ENCODE measurements around the gene USE1. TPM values are rescaled to one million over a fixed set of nuclear protein-coding genes. Genes with fewer than 3 reads are reported as not detected.

USE1 gene
- total RNA-seq, 6 experiments from 2014 or later, result 23.5 to 29.3 (median 25.7) TPM

DNA sequence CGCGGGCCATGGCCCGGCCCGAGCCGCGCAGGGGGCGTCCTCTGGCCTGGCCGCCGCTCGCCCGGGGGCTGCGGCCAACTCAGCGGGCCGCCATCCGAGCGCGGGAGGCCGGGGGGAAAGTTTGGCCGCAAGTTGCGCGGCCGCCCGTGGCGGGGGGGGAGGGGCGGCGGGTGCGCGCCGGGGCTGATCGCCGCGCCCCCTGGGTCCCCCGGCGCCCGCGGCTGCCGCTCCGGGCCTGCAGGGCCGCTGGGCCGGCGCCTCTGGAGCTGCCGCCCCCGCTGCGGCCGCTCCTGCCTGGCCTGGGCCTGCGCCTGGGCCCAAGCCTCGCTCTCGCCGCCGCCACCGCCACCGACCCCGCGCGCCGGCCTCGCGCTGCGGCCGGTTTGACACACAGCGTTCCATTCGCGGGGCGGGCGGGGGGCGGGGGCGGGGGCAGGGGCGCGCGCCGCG lies 30.4 kb downstream of the USE1 start, which contains the start of gene NR2F6:
NR2F6 (minus strand) TSS at position 385 of the 450 bp plus-strand sequence. CDS start 699 bp downstream, outside the sequence.
- Mint-ChIP-seq H3K9me3 (no peaks in the 10 kb centered on the region), H3K27ac (peak within 1 kb of the TSS; percentile 83), H3K4me3 (peak within 1 kb of the TSS; percentile 95), H3K27me3 (ENCODE audit: insufficient read depth) (peaks cover 5% of the 10 kb centered on the region), H3K4me1 (ENCODE audit: low read depth) (peaks cover 52% of the 10 kb centered on the region), H3K36me3 (ENCODE audit: low read depth) (0 out of 2 replicates have a peak, but pooled peaks cover 9% of the 10 kb centered on the region)
- DNase-seq, result no peak
- TF ChIP-seq, protein P1, sequence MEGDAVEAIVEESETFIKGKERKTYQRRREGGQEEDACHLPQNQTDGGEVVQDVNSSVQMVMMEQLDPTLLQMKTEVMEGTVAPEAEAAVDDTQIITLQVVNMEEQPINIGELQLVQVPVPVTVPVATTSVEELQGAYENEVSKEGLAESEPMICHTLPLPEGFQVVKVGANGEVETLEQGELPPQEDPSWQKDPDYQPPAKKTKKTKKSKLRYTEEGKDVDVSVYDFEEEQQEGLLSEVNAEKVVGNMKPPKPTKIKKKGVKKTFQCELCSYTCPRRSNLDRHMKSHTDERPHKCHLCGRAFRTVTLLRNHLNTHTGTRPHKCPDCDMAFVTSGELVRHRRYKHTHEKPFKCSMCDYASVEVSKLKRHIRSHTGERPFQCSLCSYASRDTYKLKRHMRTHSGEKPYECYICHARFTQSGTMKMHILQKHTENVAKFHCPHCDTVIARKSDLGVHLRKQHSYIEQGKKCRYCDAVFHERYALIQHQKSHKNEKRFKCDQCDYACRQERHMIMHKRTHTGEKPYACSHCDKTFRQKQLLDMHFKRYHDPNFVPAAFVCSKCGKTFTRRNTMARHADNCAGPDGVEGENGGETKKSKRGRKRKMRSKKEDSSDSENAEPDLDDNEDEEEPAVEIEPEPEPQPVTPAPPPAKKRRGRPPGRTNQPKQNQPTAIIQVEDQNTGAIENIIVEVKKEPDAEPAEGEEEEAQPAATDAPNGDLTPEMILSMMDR (IDR thresholded peaks at IDR 0.05), result no peak

DNA sequence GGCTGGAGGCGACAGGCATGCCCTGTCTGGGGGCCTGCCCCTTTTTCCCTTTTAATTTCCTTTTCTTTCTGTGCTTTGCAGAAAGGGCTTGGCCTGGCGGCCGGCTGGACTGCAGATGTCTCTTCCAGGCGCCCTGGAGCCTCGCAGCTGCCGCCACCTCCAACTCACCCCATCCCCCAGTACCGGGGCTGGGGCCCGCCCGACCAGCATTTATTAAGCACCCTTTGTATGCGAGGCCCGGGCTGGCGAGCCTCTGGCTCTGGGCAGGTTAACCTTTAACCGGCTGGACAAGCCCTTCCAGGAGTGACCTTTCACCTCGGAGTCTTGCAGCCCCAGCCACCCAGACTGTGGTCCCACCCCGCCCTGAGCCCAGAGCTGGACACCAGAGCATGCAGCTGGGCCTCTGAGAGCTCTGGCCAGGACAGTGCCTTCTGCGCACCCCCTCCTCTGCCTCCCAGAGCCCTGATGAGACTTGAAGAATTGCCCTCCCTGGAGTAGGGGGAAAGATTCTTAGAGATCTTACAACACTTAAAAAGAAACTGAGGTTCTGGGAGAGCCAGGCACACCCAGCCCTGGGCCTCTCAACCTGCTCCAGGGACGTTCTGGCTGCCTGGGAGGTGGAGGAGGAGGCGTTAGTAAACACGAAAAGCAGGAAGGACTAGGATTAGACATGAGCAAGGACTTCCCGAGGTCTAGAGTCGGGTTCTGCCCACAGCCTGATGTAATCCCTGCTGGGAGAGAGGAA lies 31.7 kb downstream of the USE1 start:
- Mint-ChIP-seq H3K27me3 (ENCODE audit: insufficient read depth) (peaks cover 3% of the 10 kb centered on the region; the same call in 1 of the 2 replicates), H3K9me3 (no peaks in the 10 kb centered on the region), H3K36me3 (ENCODE audit: low read depth) (0 out of 2 replicates have a peak, but pooled peaks cover 9% of the 10 kb centered on the region), H3K4me1 (ENCODE audit: low read depth) (peaks cover 40% of the 10 kb centered on the region), H3K4me3 (peak overlapping the region; percentile 82), H3K27ac (peak overlapping the region; percentile 83)
- TF ChIP-seq, protein P1 (IDR thresholded peaks at IDR 0.05), result no peak
- no peak for DNase-seq

DNA sequence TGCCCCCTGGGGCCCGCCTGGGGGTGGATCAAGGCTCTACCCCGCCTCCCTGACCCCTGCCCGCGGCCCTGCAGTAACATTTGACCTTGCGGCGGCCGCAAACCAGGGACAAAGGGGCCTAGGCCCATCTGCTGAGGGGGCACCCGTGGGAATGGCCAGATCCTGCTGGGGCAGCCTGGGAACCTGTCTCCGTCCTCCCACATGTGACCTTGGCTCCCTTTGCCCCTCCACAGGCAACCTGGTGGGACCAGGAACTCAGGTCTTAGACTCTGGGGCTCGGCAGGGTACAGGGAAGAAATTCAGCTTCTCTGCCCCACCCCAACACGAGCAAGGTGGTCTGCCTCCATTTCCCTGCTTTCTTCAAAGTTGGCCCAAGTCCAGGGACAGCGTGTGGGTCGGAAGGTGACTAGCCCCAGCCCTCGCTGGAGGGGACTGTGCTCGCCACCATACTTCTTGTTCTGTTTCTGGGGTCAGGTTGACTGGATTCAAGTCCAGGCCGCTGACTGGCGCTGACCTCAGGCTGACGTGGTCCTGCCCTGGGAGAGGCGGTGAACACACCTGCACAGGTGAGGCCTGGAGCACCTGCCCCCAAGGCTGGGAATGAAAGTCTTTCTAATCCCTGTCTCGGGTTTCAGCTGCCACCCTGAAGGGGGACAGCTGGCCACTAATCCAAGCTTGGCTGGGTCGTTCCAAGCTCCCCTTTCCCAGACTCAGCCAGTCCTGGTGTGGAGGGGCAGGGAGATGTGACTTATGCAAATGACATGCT lies 33.0 kb downstream of the USE1 start:
- no peak overlapping the region for H3K27ac Mint-ChIP-seq

DNA sequence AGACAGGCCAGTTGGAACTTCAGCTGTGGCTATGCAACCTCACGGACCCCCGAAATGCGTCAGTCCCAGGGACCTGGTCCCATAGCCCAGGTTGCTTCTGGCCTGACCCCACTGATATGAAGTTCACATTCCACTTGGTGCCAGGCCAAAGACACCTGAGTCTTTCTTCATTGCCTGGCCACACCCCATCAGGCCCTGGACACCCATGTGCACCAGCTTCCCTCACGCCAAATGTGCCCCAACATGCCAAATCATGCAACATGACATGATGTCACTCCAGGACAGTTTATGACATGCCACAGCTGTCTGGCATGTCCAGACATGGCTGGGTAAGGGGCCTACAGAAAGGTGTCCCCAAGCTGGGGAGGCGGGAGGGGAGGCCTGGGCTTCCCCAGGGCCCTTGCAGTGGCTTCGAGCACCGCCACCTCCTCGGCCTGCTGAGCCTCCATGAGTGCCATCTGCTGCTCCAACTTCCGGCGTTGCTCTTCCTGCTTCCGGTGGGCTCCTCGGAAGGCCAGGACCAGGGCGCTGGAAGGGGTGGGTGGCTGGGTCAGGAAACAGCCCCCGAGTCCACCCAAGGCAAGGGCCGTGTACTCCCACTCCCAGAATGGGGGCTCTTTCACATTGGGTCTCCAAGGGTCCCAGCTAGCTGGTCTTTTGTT lies 34.9 kb downstream of the USE1 start:
- H3K4me1 Mint-ChIP-seq (ENCODE audit: low read depth), result peaks cover 28% of the 10 kb centered on the region
- H3K36me3 Mint-ChIP-seq (ENCODE audit: low read depth), result no peaks in the 10 kb centered on the region
- no peaks in the 10 kb centered on the region for H3K9me3 Mint-ChIP-seq
- no peak overlapping the region for H3K4me3 Mint-ChIP-seq
- TF ChIP-seq, protein P1 (IDR thresholded peaks at IDR 0.05), result no peak
- DNase-seq, result no peak
- no peaks in the 10 kb centered on the region; the same call in 1 of the 2 replicates for H3K27me3 Mint-ChIP-seq (ENCODE audit: insufficient read depth)
- H3K27ac Mint-ChIP-seq, result no peak overlapping the region

More for the DNA sequence above, 33.0 kb downstream of the USE1 start:
- Mint-ChIP-seq H3K9me3 (no peaks in the 10 kb centered on the region), H3K36me3 (ENCODE audit: low read depth) (0 out of 2 replicates have a peak, but pooled peaks cover 9% of the 10 kb centered on the region), H3K27me3 (ENCODE audit: insufficient read depth) (no peaks in the 10 kb centered on the region), H3K4me3 (no peak overlapping the region), H3K4me1 (ENCODE audit: low read depth) (peaks cover 29% of the 10 kb centered on the region)
- DNase-seq, result no peak
- TF ChIP-seq, protein P1 (IDR thresholded peaks at IDR 0.05), result no peak

DNA sequence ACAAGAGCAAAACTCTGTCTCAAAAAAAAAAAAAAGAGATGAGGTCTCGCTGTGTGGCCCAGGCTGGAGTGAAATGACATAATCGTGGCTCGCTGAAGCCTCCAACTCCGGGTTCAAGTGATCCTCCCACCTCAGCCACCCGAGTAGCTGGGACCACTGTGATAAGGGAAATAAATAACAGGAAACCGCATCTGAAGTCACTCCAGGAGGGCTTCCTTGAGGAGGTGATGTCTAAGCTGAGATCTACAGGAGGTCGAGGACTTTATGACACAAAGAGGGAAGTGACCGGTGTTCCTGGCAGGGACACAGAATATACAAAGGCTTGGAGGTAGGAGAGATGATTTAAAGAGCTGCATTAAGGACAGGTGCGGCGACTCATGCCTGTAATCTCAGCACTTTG lies 39.5 kb downstream of the USE1 start:
- H3K9me3 Mint-ChIP-seq, result no peaks in the 10 kb centered on the region; the same call in 1 of the 2 replicates
- TF ChIP-seq, protein P1 (IDR thresholded peaks at IDR 0.05), result no peak
- no peak overlapping the region for H3K4me3 Mint-ChIP-seq
- DNase-seq, result no peak
- H3K4me1 Mint-ChIP-seq (ENCODE audit: low read depth), result peaks cover 1% of the 10 kb centered on the region; the same call in 1 of the 2 replicates
- H3K36me3 Mint-ChIP-seq (ENCODE audit: low read depth), result peaks cover 4% of the 10 kb centered on the region; the same call in 1 of the 2 replicates
- H3K27me3 Mint-ChIP-seq (ENCODE audit: insufficient read depth), result peaks cover 2% of the 10 kb centered on the region
- no peak overlapping the region for H3K27ac Mint-ChIP-seq

All from HFFc6 (cell line).